ENCODE results near the gene NOTO.

The NOTO gene

GRCh38 chr2:73258913-73259215, 56.5 kb downstream of the NOTO start:
- no peak for DNase-seq

- DNase-seq = no peak
Measured at GRCh38 chr2:73259276-73259675, 56.9 kb downstream of the NOTO start.

GRCh38 chr2:73259704-73260337, 57.4 kb downstream of the NOTO start:
- DNase-seq = no peak

GRCh38 chr2:73260338-73260984, 58.1 kb downstream of the NOTO start:
- DNase-seq = no peak
